SU-DHL-6 (cell line): ENCODE results near the gene PBX1.

Experiments used
- CTCF ChIP-seq: fragments of 200-600 bp; sonication (generic); IDR thresholded peaks from one replicate; pipeline ENCODE4 v1.5.1; 2017; ENCODE audit warnings: antibody characterized with exemption, mild to moderate bottlenecking, low read length, moderate library complexity; ENCODE audit not compliant: insufficient read depth, poor library complexity, severe bottlenecking
- EZH2phosphoT487 ChIP-seq: fragments of 200-600 bp; sonication (generic), shearing (Covaris generic); conservative IDR thresholded peaks from 2 replicates; pipeline ENCODE4 v1.6.1; 2018; ENCODE audit warnings: mild to moderate bottlenecking, antibody characterized with exemption, low read length, moderate library complexity, mixed read lengths

- TF ChIP-seq CTCF (no peak), EZH2phosphoT487 (no peak)
These were observed 321.2 kb downstream of the PBX1 start for GRCh38 chr1:164880199-164880598.
